Transverse colon (tissue), 4 donors: ENCODE measurements around the gene SLC16A4.

Source experiments
- EP300 ChIP-seq: sonication (generic); formaldehyde crosslinking; IDR thresholded peaks from one replicate; pipeline ENCODE4 v1.6.1; 2017; ENCODE audit warnings: antibody characterized with exemption, low read depth
- POLR2A ChIP-seq: fragments of 450-650 bp; IDR thresholded peaks from one replicate; pipeline ENCODE4 v1.6.1; 2016; ENCODE audit warnings: antibody characterized with exemption, mild to moderate bottlenecking, moderate library complexity
- POLR2AphosphoS5 ChIP-seq, 3 donors: sonication (generic); formaldehyde crosslinking; IDR thresholded peaks; one replicate each; pipeline ENCODE4 v1.6.1; 2016; ENCODE audit warnings: antibody characterized with exemption in 3 of 3
- TF ChIP-seq, protein P1 (sequence below), 5 experiments: fragments of 200-600 bp in 3 of 5; fragments of 450-650 bp in 2 of 5; sonication (generic) in 3 of 5; IDR thresholded peaks; 1 replicate in 2 of 5; 2 replicates in 3 of 5; pipeline ENCODE4 v1.5.1; 2016 to 2017; ENCODE audit warnings: antibody characterized with exemption in 5 of 5, inconsistent platforms in 3 of 5, mild to moderate bottlenecking in 2 of 5, moderate library complexity in 1 of 5

DNA sequence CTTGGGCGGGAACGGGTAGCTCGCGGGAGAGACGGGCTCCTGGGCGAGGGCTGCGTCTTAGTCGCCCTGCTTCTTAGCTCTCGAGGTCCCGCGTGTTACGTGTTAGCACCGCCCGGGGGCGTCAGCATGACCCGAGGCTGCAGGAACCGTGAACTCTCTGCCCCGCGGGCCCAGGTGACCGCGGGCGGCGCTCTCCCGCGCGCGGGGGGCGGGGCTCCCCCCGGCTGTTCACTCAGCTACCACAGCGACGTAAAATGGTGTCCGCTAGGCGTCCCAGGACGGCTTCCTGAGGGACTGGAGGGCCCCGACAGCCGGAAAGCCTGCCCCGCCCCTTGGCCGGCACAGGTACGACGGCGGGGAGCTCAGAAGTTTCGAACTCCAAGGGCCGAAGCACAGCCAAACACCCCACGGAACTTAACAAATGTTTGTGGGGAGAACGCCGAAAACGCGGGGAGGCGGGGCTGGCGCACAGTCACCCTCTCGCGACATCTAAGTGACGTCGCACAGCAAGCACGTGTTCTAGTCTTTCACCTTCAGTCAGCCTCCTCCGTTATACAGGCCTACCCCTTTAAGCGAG lies 52.4 kb downstream of the SLC16A4 start:
- TF ChIP-seq, protein P1, sequence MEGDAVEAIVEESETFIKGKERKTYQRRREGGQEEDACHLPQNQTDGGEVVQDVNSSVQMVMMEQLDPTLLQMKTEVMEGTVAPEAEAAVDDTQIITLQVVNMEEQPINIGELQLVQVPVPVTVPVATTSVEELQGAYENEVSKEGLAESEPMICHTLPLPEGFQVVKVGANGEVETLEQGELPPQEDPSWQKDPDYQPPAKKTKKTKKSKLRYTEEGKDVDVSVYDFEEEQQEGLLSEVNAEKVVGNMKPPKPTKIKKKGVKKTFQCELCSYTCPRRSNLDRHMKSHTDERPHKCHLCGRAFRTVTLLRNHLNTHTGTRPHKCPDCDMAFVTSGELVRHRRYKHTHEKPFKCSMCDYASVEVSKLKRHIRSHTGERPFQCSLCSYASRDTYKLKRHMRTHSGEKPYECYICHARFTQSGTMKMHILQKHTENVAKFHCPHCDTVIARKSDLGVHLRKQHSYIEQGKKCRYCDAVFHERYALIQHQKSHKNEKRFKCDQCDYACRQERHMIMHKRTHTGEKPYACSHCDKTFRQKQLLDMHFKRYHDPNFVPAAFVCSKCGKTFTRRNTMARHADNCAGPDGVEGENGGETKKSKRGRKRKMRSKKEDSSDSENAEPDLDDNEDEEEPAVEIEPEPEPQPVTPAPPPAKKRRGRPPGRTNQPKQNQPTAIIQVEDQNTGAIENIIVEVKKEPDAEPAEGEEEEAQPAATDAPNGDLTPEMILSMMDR (IDR thresholded peaks at IDR 0.05): peak; percentile 52 to 96 (median 58)
- TF ChIP-seq POLR2AphosphoS5 (IDR thresholded peaks at IDR 0.05) (peak; percentile 45 to 84 (median 82)), POLR2A (peak; percentile 87), EP300 (peak; percentile 0)
